GM18507 (cell line): ENCODE data around the gene ADK.

Source experiments
- DNase-seq: peaks from one replicate; pipeline ENCODE4 v3.0.0; 2011; ENCODE audit warnings: low read depth; ENCODE audit not compliant: insufficient read length; ENCODE audit errors: extremely low spot score
- FAIRE-seq: peaks from 2 replicates; lab custom pipeline; 2011; peaks lifted over from hg19 to GRCh38; lab: Jason Lieb, UNC

The ADK gene

DNA sequence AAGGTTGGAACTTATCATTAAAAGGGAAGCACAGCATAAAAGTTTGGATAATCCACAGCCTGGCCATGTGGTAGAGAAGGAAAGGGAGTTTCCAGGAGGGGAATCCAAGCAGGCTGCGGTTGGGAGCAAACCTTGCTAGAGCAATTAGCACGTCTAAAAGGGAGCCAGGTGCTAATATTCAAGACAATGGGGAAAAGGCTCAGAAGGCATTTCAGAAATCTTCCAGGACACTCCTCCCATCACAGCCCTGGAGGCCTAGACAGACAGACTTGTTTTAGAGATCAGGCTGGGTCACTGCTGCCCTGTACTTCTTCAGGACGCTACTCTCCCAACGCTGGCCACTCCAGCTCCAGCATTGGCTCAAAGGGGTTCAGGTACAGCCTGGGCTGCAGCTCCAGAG lies 579.2 kb downstream of the ADK start:
- DNase-seq (no peak), FAIRE-seq (no peak)

DNA sequence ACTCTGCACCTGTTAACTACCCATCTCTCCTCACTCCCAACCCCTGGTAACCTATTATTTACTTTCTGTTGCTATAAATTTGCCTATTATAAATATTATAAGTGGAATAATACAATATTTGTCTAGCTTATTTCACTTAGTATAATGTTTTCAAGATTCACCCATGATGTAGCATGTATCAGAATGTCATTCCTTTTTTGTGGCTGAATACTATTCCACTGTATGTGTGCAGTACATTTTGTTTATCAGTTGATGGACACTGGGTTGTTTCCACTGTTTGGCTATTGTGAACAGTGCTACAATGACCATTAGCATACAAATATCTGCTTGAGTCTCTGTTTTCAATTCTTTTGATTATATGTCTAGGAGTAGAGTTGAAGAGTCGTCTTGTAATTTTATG lies 582.6 kb downstream of the ADK start:
- DNase-seq (no peak), FAIRE-seq (no peak)

DNA sequence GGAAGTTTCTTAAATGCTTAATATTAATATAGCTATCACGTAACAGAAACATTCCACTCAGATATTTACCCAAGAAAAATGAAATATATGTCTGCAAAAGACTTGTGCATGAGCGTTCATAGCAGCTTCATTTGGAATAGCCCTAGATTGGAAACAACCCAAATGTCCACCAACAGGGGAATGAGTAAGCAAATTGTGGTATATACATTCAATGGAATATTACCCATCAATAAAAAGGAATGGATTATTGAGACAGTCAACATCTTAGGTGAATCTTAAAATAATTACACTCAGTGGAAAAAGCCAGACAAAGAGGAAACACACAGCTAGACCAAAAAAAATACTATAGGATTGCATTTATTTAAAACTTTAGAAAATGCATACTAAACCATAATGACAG lies 585.0 kb downstream of the ADK start:
- DNase-seq (no peak), FAIRE-seq (no peak)

DNA sequence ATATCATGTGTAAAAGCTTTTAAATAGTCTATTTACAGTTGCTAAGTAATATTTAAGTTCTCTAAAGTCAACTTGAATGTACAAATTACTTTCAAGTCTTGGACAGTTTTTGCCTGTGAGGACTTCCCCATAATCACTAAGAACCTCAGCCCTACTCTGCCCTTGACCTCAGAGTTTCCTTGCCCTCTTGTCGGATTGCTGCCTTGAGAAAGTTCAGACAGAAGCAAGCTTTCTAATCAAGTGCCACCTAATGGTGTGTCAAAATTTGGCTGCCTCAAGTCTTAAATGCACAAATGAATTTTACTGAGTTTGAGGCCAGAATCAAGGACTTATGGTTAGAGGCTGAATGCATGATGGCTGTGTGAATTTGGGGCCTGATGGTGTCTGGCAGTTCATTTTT lies 587.0 kb downstream of the ADK start:
- peak; percentile 73 for FAIRE-seq
- no peak for DNase-seq

DNA sequence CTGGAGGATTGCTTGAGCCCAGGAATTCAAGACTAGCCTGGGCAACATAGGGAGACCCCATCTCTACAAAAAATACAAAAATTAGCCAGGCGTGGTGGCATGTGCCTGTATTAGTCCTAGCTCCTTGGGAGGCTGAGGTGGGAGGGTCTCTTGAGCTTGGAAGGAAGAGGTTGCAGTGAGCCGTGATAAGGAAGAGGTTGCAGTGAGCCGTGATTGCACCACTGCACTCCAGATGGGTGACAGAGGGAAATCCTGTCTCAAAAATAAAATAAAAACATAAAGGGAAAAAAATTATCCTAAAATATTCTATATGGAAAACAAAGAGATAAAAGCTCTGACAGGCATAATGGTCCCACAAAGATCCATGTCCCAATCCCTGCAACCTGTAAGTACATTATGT lies 587.5 kb downstream of the ADK start:
- DNase-seq (no peak), FAIRE-seq (no peak)

DNA sequence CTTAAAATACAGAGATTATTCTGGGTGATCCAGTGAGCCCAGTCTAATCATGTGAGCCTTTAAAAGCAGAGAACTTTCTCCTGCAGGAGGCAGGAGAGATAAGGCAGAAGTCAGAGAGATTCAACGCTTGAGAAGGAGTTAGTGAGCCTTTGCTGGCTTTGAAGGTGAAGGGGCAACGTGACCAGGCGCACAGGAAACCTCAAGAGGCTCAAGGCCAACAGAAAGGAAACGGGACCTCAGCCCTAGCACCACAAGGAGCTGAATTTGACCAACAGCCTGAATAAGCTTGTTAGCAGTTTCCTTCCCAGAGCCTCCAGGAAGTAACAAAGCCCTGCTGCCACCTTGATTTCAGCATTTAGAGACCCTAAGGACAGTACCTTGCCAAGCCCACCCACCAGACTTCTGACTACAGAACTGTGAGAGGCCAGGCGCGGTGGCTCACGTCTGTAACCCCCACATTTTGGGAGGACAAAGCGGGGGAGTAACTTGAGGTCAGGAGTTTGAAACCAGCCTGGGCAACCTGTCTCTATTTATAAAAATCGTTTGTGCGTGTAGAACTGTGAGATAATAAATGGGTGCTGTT lies 588.1 kb downstream of the ADK start:
- peak; percentile 45 for DNase-seq
- peak; percentile 98 for FAIRE-seq

DNA sequence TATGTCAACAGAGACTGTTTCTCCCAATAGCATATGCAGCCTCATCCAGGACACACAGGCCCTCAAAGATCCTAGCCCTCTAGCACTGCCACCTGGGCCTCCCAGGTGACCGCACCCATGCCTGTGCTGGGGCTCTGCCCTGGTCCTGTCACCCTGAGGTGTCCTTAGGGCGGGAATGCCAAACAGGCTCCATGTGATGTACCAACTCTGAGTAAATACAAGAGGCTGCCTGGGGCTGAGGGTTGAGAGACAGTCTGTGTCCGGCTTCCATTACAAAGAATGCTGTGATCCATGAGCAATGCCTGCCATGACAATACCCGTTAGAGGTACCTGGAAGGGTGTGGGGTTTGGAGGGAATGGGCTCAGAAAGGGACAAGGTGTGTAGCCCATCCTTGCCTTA lies 592.4 kb downstream of the ADK start:
- FAIRE-seq (no peak), DNase-seq (no peak)

DNA sequence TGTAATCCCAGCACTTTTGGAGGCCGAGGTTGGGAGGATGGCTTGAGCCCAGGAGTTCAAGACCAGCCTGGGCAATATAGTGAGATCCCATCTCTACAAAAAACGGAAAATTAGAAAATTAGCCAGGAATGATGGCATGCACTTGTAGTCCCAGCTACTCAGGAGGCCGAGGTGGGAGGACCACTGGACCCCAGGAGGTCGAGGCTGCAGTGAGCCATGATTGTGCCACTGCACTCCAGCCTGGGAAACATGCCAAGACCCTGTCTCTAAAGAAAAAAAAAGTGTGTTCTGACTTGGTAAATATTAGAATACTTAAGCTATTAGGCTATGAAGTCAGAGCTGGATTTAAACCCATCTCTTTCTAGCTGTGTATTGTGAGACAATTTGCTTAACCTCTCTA lies 594.4 kb downstream of the ADK start:
- FAIRE-seq: no peak

DNA sequence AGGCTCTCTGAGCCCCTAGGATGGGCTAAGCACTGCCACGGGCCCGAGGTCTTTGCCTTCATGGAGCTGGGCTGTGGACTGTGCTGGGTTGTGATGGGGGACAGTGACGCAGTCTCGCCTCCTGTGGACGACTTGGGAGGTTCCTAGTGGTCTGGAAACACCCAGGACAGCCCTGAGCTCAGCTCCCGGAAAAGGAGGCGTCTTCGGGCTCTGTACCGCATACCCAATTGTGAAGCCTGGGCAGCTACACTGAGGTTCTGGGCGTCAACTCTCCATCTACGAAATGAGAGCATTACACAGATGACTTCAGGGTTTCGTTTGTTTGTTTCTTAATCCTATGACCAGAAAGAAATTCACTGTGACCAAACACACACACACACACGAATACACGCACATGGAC lies 595.8 kb downstream of the ADK start:
- DNase-seq (no peak), FAIRE-seq (no peak)

More for the DNA sequence above, 594.4 kb downstream of the ADK start:
- no peak for DNase-seq

DNA sequence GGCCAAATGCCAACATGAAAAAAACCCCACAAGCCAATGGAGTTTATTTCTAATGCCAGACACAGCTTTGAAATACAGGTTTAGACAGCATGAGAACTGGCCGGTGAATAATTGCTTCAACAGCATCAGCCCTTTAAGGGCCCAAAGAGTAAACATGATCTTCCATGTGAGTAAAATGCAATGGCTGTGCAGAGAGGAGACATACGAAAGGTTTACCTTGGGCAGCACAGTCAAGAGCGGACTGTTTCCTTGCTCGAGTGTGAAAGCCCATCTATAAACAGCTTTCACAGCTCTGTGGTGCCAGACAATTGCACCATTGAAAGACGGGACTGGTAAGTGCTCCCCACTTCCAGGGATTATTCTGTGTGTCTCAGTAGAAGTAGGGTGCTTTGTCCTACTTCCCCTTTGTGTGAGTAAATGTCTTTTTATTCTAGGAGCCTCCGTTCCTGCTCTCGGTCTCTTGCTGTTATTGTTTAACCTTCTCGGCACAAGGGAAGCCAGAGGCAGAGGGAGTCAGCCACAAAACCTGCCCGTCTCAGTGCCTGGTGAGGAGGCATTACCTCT lies 597.5 kb downstream of the ADK start:
- DNase-seq: no peak
- no peak for FAIRE-seq

DNA sequence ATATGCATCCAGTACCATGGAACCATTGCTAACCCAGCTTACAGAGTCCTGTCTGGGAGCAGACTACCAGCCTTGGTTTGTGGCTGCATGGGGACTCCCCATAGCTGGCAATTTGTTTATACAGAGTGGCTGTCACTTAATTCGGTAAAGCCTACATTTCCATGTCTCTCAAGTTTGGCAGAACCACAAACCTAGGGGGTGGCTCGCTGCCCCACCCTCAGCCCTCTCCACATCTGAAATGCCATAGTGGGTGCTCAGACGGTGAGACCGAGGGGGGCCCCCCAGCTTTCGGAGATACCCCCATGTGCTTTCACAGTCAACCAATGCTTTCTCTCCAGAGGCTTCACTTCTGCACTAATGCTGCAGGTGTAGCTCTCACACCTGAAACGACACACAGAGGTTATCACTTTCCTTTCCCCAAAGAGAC lies 599.8 kb downstream of the ADK start:
- no peak for DNase-seq
- FAIRE-seq: no peak

DNA sequence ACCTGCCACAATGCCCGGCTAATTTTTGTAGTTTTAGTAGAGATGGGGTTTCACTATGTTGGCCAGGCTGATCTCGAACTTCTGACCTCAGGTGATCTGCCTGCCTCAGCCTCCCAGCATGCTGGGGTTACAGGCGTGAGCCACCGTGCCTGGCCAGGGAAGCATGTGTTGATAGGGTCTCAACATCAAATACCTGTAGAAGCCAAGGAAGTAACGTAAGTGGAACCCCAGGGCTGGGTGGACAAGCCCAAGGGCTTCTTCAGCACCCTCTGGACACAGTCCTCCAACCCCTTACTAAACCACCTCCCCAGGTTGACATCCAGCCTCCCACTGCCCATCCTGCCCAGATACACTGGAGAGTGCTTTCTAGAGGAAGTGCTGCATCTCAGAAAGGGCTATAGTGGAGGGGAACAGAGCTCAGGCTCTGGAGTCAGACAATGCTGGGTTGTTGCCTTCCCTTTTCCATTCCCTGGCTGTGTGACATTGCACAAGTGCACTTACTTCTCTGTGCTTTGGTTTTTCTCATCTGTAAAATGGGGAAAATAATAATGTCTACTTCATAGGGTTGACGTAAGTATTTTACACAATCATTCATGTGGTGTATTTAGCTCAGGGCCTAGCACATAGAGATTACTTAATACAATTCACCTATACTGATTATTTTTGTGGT lies 601.5 kb downstream of the ADK start:
- no peak for DNase-seq
- FAIRE-seq: no peak

DNA sequence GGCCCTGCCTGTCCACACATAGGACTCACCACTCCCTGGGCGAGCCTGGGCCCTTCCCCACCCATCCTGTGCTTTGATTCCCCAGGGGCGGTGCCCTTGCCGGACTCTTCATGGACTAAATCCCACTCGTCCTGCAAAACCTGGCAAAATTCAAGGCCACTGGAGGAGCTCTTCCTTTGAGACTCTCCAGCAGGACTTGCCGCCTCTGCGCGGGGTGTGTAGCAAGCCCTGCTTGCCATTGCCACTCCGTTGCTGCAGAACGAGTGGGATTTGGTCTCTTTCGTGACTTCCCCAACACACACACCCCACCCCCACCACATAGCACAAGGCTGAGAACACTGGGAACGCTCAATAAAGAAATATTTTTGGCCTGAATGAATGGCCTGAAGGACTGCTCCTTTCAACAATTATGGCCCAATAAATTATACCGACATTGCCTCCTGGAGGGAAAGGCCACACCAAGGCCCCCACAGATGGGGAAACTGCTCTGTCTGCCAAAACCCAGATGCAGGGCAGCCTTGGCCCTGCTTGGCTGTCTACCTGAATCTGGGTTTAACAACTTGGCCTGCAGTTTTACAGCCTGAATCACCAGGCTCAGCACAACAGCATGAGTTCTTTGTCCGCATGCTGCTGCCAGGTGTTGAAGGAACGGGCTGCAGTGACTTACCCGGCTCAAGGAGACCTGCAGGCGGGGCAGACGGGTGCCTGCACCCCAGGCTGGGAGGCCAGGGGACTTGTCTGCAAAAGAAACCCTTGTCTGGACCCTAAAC lies 602.6 kb downstream of the ADK start:
- DNase-seq (no peak), FAIRE-seq (no peak)

DNA sequence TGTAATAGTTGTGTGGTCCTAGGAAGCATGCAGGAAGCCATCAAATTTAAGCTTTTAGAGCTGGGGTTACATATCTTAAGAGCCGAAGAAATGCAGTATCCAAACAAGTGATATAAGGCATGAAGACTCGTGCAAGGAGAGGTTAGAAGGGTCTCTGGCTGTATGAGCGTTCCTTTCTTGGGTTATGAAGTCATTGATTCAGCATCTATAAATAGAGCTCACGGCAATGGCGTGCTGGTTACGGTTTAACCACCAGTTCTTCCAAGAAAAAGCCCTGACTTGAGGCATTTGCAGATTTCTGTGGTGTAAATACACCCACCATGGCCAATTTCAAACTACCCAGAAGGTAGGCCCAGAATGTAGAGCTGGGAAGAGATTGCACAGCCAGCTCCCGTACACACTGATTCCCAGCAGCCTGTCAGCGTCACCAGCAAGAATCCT lies 603.4 kb downstream of the ADK start:
- DNase-seq: no peak
- FAIRE-seq: no peak

DNA sequence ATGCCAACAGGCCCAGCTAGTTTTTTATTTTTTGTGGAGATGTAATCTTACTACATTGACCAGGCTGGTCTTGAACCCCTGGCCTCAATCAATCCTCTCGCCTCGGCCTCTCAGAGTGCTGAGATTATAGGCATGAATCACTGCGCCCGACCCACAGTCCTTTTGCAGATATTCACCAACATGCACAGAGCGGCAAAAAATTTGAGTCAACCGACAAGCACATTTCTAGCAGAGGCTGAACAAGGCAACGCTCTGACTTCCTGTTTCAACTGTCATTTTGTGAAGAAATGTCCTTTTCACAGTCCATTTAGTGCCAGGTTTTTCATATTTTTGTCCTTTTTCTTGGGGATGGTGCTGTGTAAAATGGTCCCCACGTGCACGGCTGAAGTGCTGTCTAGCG lies 604.3 kb downstream of the ADK start:
- FAIRE-seq (no peak), DNase-seq (no peak)
